Endothelial cell (in vitro differentiated cells): ENCODE measurements around the gene PRMT9. TPM values are rescaled to one million over a fixed set of nuclear protein-coding genes. Genes with fewer than 3 reads are reported as not detected.
A peak's percentile ranks its signal among the peaks of the same experiment; 100 is the strongest.

ENCODE experiments used
- DNase-seq: peaks from one replicate; pipeline ENCODE4 v3.0.0; 2021; ENCODE audit warnings: low spot score
- H3K27ac Mint-ChIP-seq: one replicate; pipeline ENCODE4 v1.8.0; 2021; ENCODE audit warnings: mixed read lengths, inconsistent platforms; ENCODE audit not compliant: unreplicated experiment
- H3K27me3 Mint-ChIP-seq: one replicate; pipeline ENCODE4 v1.8.0; 2021; ENCODE audit warnings: mild to moderate bottlenecking, moderate library complexity, mixed read lengths, inconsistent platforms; ENCODE audit not compliant: unreplicated experiment
- H3K36me3 Mint-ChIP-seq: one replicate; pipeline ENCODE4 v1.8.0; 2021; ENCODE audit warnings: mild to moderate bottlenecking, low read depth, mixed read lengths, inconsistent platforms; ENCODE audit not compliant: unreplicated experiment
- H3K4me1 Mint-ChIP-seq: one replicate; pipeline ENCODE4 v1.8.0; 2021; ENCODE audit warnings: mild to moderate bottlenecking, mixed read lengths, inconsistent platforms; ENCODE audit not compliant: unreplicated experiment
- H3K4me3 Mint-ChIP-seq: one replicate; pipeline ENCODE4 v1.8.0; 2021; ENCODE audit warnings: mild to moderate bottlenecking, mixed read lengths, inconsistent platforms; ENCODE audit not compliant: unreplicated experiment
- H3K9me3 Mint-ChIP-seq: one replicate; pipeline ENCODE4 v1.8.0; 2021; ENCODE audit warnings: mixed read lengths, inconsistent platforms; ENCODE audit not compliant: unreplicated experiment
- total RNA-seq: library from RNA; stranded (reverse); fragmentation: NEBNext Ultra II Directional; extraction: Animal tissue kit (Norgen Biotek cat#: 25700); gene quantifications from one replicate; pipeline ENCODE4 v1.2.1, GENCODE V29; 2021; ENCODE audit not compliant: unreplicated experiment
- TF ChIP-seq, protein P1 (sequence below): fragments of 200-600 bp; sonication (generic); IDR thresholded peaks from one replicate; pipeline ENCODE4 v1.5.0; 2021; ENCODE audit warnings: antibody characterized with exemption; ENCODE audit not compliant: unreplicated experiment

PRMT9 gene
- total RNA-seq, 1 donor from 2014 or later, result 8.3 TPM

DNA sequence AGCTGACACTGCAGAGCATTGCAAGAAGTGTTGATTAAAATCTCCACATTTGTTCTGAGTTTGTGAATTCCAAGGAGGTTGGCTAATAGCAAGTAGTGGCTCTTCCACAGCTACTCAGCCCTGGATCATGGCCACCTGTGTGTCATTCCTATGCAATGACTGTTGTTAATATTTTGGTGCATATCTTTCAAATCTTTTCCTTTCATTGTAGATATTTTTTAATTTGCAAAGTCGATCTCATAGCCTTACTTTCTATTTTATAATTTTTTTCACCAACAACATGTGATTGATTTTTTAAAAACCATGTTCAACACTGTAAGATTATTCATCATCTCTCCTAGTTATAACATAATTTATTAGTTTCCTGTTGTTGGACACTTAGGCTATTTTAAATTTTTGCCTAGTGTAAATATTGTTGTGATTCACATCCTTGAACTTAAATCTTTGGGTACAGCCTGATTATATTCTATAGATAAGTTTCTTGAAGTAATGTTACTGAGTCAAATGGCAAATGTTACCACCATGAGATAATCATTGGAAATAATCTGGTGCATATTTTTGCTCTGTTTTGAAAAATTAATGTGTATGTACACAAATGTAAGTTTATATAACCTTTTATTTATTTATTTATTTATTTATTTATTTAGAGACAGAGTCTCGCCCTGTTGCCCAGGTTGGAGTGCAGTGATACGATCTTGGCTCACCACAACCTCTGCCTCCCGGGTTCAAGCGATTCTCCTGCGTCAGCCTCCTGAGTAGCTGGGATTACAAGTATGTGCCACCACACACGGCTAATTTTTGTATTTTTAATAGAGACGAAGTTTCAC, 30.8 kb upstream of the PRMT9 start:
- TF ChIP-seq, protein P1, sequence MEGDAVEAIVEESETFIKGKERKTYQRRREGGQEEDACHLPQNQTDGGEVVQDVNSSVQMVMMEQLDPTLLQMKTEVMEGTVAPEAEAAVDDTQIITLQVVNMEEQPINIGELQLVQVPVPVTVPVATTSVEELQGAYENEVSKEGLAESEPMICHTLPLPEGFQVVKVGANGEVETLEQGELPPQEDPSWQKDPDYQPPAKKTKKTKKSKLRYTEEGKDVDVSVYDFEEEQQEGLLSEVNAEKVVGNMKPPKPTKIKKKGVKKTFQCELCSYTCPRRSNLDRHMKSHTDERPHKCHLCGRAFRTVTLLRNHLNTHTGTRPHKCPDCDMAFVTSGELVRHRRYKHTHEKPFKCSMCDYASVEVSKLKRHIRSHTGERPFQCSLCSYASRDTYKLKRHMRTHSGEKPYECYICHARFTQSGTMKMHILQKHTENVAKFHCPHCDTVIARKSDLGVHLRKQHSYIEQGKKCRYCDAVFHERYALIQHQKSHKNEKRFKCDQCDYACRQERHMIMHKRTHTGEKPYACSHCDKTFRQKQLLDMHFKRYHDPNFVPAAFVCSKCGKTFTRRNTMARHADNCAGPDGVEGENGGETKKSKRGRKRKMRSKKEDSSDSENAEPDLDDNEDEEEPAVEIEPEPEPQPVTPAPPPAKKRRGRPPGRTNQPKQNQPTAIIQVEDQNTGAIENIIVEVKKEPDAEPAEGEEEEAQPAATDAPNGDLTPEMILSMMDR, result no peak
- Mint-ChIP-seq H3K36me3 (no peaks in the 10 kb centered on the region), H3K9me3 (no peaks in the 10 kb centered on the region), H3K4me1 (no peaks in the 10 kb centered on the region), H3K4me3 (no peak overlapping the region), H3K27ac (no peak overlapping the region), H3K27me3 (no peaks in the 10 kb centered on the region)
- no peak for DNase-seq

DNA sequence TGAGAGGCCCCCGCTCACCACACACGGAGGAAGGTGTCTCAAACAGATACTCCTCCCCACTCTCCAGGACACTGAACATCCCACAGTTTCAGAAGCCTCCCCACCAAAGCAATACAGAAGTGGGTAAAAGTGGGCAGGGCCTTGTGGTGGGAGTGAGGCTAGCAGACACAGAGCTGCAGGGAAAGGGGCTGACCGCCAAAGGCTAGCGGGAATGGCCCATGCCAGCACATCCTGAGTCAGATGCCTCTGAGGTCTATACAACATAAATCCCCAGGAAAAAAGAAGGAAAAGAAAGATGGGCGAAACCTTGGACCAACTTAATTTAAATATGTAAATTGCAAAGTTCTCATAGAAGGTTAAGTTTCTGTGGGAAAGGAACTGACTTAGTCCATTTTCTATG, 26.0 kb upstream of the PRMT9 start:
- no peaks in the 10 kb centered on the region for H3K4me1 Mint-ChIP-seq
- H3K27ac Mint-ChIP-seq, result no peak overlapping the region
- no peaks in the 10 kb centered on the region for H3K36me3 Mint-ChIP-seq
- DNase-seq, result no peak
- H3K27me3 Mint-ChIP-seq, result no peaks in the 10 kb centered on the region
- H3K4me3 Mint-ChIP-seq, result no peak overlapping the region
- no peaks in the 10 kb centered on the region for H3K9me3 Mint-ChIP-seq
- TF ChIP-seq, protein P1, result no peak

DNA sequence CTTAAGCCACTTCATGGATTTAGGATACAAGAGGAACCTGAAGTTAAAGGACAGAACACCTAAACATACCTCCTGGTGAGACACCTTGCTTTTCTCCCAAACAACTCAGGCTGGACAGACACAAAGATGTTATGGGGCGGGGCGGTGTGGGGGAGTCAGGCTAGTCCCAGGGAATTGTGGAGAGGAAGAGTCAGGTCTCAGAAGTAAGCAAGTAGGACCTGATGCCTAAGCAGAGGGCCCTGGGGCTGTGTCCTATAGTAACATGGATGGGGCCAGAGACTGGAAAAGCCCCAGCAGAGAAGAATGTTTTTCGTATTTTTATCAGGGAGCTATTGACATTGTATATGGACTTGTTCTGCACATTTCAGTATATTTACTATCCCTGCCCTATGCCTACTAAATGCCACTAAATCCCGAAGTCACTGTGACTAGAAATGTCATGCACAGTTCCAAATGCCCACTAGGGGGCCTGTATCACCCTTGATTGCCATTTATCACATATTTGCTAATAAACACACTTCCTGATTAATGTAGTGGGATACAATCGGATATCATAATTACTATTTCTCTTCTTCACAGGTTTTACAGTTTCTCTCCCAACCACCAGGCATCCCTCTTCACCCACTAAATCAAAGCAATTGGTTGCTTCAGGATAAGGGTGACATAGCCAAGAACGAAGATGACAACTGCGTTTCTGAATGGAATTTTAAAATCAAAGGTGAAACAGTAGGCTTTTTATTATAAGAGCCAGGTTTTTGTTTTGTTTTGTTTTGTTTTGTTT, 24.1 kb upstream of the PRMT9 start:
- Mint-ChIP-seq H3K4me3 (no peak overlapping the region), H3K4me1 (no peaks in the 10 kb centered on the region), H3K36me3 (no peaks in the 10 kb centered on the region), H3K9me3 (no peaks in the 10 kb centered on the region), H3K27ac (no peak overlapping the region), H3K27me3 (no peaks in the 10 kb centered on the region)
- DNase-seq, result peak; percentile 35
- TF ChIP-seq, protein P1, result peak; percentile 91

DNA sequence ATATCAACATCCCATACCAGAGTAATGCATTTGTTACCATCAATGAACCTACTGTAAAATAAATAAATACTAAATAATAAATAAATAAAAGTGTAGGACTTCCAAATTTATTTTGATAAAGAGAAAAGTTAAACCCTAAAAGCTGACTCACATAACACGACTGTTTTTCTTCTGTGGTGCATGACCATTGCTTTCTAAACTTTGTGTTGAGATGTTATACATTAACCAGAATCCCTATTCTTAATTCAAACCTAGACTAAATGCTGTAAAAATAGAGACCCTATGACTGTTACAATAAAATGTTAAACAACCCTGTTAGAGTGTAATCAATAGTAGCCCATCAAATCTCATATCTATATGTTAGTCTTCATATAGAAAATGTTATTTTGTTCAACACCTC, 20.9 kb upstream of the PRMT9 start:
- H3K9me3 Mint-ChIP-seq, result no peaks in the 10 kb centered on the region
- TF ChIP-seq, protein P1, result no peak

DNA sequence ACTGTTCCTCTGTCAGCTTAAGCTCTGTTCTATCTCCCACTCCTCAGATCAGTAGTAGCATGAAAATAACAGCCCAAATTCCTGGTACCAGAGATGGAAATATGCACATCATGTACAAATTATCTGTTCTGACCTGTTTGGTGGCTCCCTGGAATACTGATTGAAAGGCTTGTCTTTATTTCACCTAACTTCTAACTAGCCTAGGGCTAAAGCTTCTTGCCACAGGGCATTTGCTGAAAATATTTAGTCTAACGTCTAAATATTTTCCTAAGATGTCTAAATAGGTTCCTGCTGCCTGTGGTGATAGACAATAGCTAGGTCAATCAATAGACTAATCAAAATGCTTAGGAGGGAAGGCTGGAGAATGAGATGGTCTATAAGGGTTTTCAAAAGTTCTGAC, 12.9 kb upstream of the PRMT9 start:
- H3K4me1 Mint-ChIP-seq, result no peaks in the 10 kb centered on the region
- H3K4me3 Mint-ChIP-seq, result no peak overlapping the region
- TF ChIP-seq, protein P1, result no peak
- H3K27me3 Mint-ChIP-seq, result no peaks in the 10 kb centered on the region
- DNase-seq, result no peak
- no peaks in the 10 kb centered on the region for H3K9me3 Mint-ChIP-seq
- no peaks in the 10 kb centered on the region for H3K36me3 Mint-ChIP-seq
- H3K27ac Mint-ChIP-seq, result no peak overlapping the region

More for the DNA sequence above, 20.9 kb upstream of the PRMT9 start:
- Mint-ChIP-seq H3K27ac (no peak overlapping the region), H3K4me3 (no peak overlapping the region), H3K4me1 (no peaks in the 10 kb centered on the region), H3K27me3 (no peaks in the 10 kb centered on the region), H3K36me3 (no peaks in the 10 kb centered on the region)
- DNase-seq, result no peak
